Measurements from ENCODE around the gene ALDH5A1. TPM values are rescaled to one million over a fixed set of nuclear protein-coding genes. Genes with fewer than 3 reads are reported as not detected.

The ALDH5A1 gene
- 12.9 and 14.4 TPM in 2 replicates for total RNA-seq
- long read RNA-seq, partial matches to known transcripts = 2 of 4 reads
- long read RNA-seq, other reads (novel, unspliced or antisense) = 2 of 4 reads

GRCh38 chr6:24494821-24495795 lies at the start of gene ALDH5A1:
Gene ALDH5A1 (plus strand): TSS chr6:24494969. CDS start chr6:24494997, 28 bp downstream.
- Mint-ChIP-seq H3K4me3 (peak within 1 kb of the TSS; percentile 89), H3K4me1 (peaks cover 11% of the 10 kb centered on the region), H3K27me3 (ENCODE audit: low read depth) (no peaks in the 10 kb centered on the region), H3K27ac (ENCODE audit: unreplicated experiment) (no peak within 1 kb of the TSS), H3K9me3 (peaks cover 7% of the 10 kb centered on the region), H3K36me3 (ENCODE audit: low read depth) (peaks cover 8% of the 10 kb centered on the region)
- DNase-seq (ENCODE audit: low read depth, low spot score) = peak; percentile 70
- peak; percentile 12 for TF ChIP-seq CTCF (conservative IDR thresholded peaks at IDR 0.05)

GRCh38 chr6:24445704-24446103 lies 49.1 kb upstream of the ALDH5A1 start:
- Mint-ChIP-seq H3K36me3 (ENCODE audit: low read depth) (no peaks in the 10 kb centered on the region), H3K4me1 (no peaks in the 10 kb centered on the region), H3K27ac (ENCODE audit: unreplicated experiment) (no peak overlapping the region), H3K4me3 (no peak overlapping the region), H3K9me3 (no peaks in the 10 kb centered on the region), H3K27me3 (ENCODE audit: low read depth) (no peaks in the 10 kb centered on the region)
- no peak for DNase-seq (ENCODE audit: low read depth, low spot score)
- TF ChIP-seq CTCF (conservative IDR thresholded peaks at IDR 0.05) = no peak

- no peaks in the 10 kb centered on the region for H3K9me3 Mint-ChIP-seq
- H3K36me3 Mint-ChIP-seq (ENCODE audit: low read depth) = no peaks in the 10 kb centered on the region
- DNase-seq (ENCODE audit: low read depth, low spot score) = no peak
- TF ChIP-seq CTCF (conservative IDR thresholded peaks at IDR 0.05) = no peak
- H3K4me1 Mint-ChIP-seq = peaks cover 2% of the 10 kb centered on the region
- H3K27me3 Mint-ChIP-seq (ENCODE audit: low read depth) = no peaks in the 10 kb centered on the region
- H3K27ac Mint-ChIP-seq (ENCODE audit: unreplicated experiment) = no peak overlapping the region
- no peak overlapping the region for H3K4me3 Mint-ChIP-seq
Measured at GRCh38 chr6:24446670-24447069, 48.1 kb upstream of the ALDH5A1 start.

GRCh38 chr6:24448396-24448795 lies 46.4 kb upstream of the ALDH5A1 start:
- H3K27me3 Mint-ChIP-seq (ENCODE audit: low read depth) = no peaks in the 10 kb centered on the region
- no peak overlapping the region for H3K4me3 Mint-ChIP-seq
- no peaks in the 10 kb centered on the region for H3K36me3 Mint-ChIP-seq (ENCODE audit: low read depth)
- H3K9me3 Mint-ChIP-seq = no peaks in the 10 kb centered on the region
- H3K27ac Mint-ChIP-seq (ENCODE audit: unreplicated experiment) = no peak overlapping the region
- DNase-seq (ENCODE audit: low read depth, low spot score) = no peak
- no peak for TF ChIP-seq CTCF (conservative IDR thresholded peaks at IDR 0.05)
- H3K4me1 Mint-ChIP-seq = peaks cover 7% of the 10 kb centered on the region

- Mint-ChIP-seq H3K27ac (ENCODE audit: unreplicated experiment) (no peak overlapping the region), H3K36me3 (ENCODE audit: low read depth) (no peaks in the 10 kb centered on the region), H3K4me1 (peaks cover 7% of the 10 kb centered on the region)
Measured at GRCh38 chr6:24448828-24449525, 45.8 kb upstream of the ALDH5A1 start.

More at GRCh38 chr6:24448828-24449525, 45.8 kb upstream of the ALDH5A1 start:
- no peak overlapping the region for H3K4me3 Mint-ChIP-seq
- DNase-seq (ENCODE audit: low read depth, low spot score) = no peak
- no peaks in the 10 kb centered on the region for H3K9me3 Mint-ChIP-seq
- no peak for TF ChIP-seq CTCF (conservative IDR thresholded peaks at IDR 0.05)
- no peaks in the 10 kb centered on the region for H3K27me3 Mint-ChIP-seq (ENCODE audit: low read depth)
